GM23248 (cell line): ENCODE results near the gene PPCDC. TPM values are rescaled to one million over a fixed set of nuclear protein-coding genes. Genes with fewer than 3 reads are reported as not detected.

Source experiments
- DNase-seq: peaks from one replicate; pipeline ENCODE4 v3.0.0-alpha.2; 2015
- H2AFZ ChIP-seq: fragments of 200-600 bp; sonication (generic); 2 replicates; pipeline ENCODE4 v1.6.1; 2016; ENCODE audit warnings: antibody characterized with exemption
- H3F3A ChIP-seq: fragments of 200-600 bp; sonication (generic); 2 replicates; pipeline ENCODE4 v1.6.1; 2016; ENCODE audit warnings: mild to moderate bottlenecking, antibody characterized with exemption, mixed run types; ENCODE audit not compliant: insufficient read depth
- H3K27ac ChIP-seq: fragments of 200-600 bp; sonication (generic); 2 replicates; pipeline ENCODE4 v1.5.1; 2016; ENCODE audit warnings: mild to moderate bottlenecking
- H3K27me3 ChIP-seq: fragments of 200-600 bp; sonication (generic); replicated peaks from 2 replicates; pipeline ENCODE4 v1.6.1; 2016; ENCODE audit warnings: mild to moderate bottlenecking; ENCODE audit not compliant: insufficient read depth
- H3K36me3 ChIP-seq: fragments of 200-600 bp; sonication (generic); 2 replicates; pipeline ENCODE4 v1.6.1; 2016; ENCODE audit warnings: low read depth, mild to moderate bottlenecking
- H3K4me1 ChIP-seq: fragments of 200-600 bp; sonication (generic); 2 replicates; pipeline ENCODE4 v1.6.1; 2016; ENCODE audit warnings: mild to moderate bottlenecking; ENCODE audit not compliant: insufficient read depth
- H3K4me2 ChIP-seq: fragments of 200-600 bp; sonication (generic); one replicate; pipeline ENCODE4 v1.6.1; 2016; ENCODE audit warnings: mild to moderate bottlenecking; ENCODE audit not compliant: unreplicated experiment
- H3K4me3 ChIP-seq: fragments of 200-600 bp; sonication (generic); 2 replicates; pipeline ENCODE4 v1.5.1; 2016; ENCODE audit warnings: mild to moderate bottlenecking
- H3K79me2 ChIP-seq: fragments of 200-600 bp; sonication (generic); 2 replicates; pipeline ENCODE4 v1.6.1; 2016; ENCODE audit warnings: mild to moderate bottlenecking; ENCODE audit not compliant: insufficient read depth
- H3K9ac ChIP-seq: fragments of 200-600 bp; sonication (generic); 2 replicates; pipeline ENCODE4 v1.6.1; 2016; ENCODE audit warnings: mild to moderate bottlenecking
- H3K9me2 ChIP-seq: fragments of 200-600 bp; sonication (generic); 2 replicates; pipeline ENCODE4 v1.6.1; 2016; ENCODE audit warnings: mixed run types, mild to moderate bottlenecking, moderate library complexity; ENCODE audit not compliant: insufficient read depth
- H3K9me3 ChIP-seq: fragments of 200-600 bp; sonication (generic); one replicate; pipeline ENCODE4 v1.6.1; 2017; ENCODE audit warnings: low read depth
- H4K20me1 ChIP-seq: fragments of 200-600 bp; sonication (generic); 2 replicates; pipeline ENCODE4 v1.6.0; 2016; ENCODE audit not compliant: insufficient read depth
- EZH2 ChIP-seq: fragments of 200-600 bp; sonication (generic); IDR thresholded peaks from 2 replicates; pipeline ENCODE4 v1.6.1; 2018; ENCODE audit warnings: antibody characterized with exemption, mild to moderate bottlenecking; ENCODE audit not compliant: insufficient read depth, poor library complexity, severe bottlenecking
- EZH2phosphoT487 ChIP-seq: fragments of 200-600 bp; sonication (generic); IDR thresholded peaks from 2 replicates; pipeline ENCODE4 v1.6.1; 2018; ENCODE audit warnings: antibody characterized with exemption, moderate library complexity, mild to moderate bottlenecking, low read depth; ENCODE audit not compliant: insufficient read depth
- WGBS, 2 experiments: methylation state at CpG; one replicate each; pipeline ENCODE4 v1.1.6; 2015 to 2017; ENCODE audit warnings: low lambda C conversion rate in 2 of 2, low coverage in 1 of 2; ENCODE audit errors: missing lambda C conversion rate in 2 of 2; 5-methylcytosine and 5-hydroxymethylcytosine counted together
- in situ Hi-C: fragments of 300-500 bp; cut with MboI; formaldehyde crosslinking; loops from 2 replicates; pipeline ENCODE4 v1.15.0; 2020
- polyA plus RNA-seq: library from polyadenylated mRNA; unstranded; fragments of >200 nt; fragmentation: Nextera tagmentation; extraction: Ambion mirVana; gene quantifications from 2 replicates; pipeline ENCODE4 v1.2.1, GENCODE V29; 2016
- total RNA-seq: library from RNA; depleted of rRNA; stranded (reverse); fragments of >200 nt; shearing (Covaris generic); gene quantifications from 2 replicates; pipeline ENCODE4 v1.2.3, GENCODE V29; 2014

Gene PPCDC
- total and polyA plus RNA-seq, 2 experiments from 2014 or later: 9.0 to 20.0 TPM

DNA sequence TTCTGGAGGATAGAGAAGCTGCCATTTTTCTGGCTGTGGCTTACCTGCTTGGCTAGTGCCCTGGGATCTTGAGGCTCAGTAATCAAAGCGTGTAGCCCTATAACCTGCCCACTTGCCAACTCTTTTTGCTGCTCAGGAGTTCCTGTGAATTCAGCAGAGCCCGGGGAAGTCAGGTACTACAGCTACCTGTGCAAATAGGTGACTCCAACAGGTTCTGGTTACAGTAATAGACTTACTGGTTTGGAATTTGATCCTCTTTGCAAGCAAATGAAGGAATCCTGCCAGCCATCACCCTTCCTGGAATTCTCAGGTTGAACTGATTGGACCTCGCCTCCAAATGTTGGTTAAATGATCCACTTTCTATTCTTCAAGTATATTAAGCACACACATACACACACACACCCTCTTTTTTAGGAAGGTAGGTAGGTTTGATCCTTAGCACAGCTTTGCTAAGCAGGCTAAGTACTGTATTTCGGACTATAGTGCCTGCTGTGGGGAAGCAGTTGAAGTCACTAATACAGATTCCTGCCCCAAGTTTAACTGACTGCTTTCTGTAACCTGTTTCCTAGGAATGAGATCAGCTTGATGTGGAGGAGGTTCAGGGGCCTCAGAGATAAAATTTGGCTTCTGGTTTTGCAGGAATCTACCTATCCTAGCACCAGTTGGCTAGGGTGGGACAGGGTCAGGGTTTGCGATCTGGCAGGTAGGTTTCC lies 2.3 kb downstream of the PPCDC start:
- Histone ChIP-seq H3K9me2 (no peaks in the 10 kb centered on the region), H3K4me3 (no peak overlapping the region), H3K27me3 (no peaks in the 10 kb centered on the region), H3K27ac (no peak overlapping the region), H3K79me2 (peaks cover 24% of the 10 kb centered on the region), H3K9me3 (no peaks in the 10 kb centered on the region), H3F3A (no peaks in the 10 kb centered on the region), H3K4me2 (no peak overlapping the region), H4K20me1 (no peaks in the 10 kb centered on the region), H3K9ac (peak overlapping the region; percentile 99), H3K4me1 (peaks cover 9% of the 10 kb centered on the region), H3K36me3 (no peaks in the 10 kb centered on the region), H2AFZ (no peak overlapping the region)
- in situ Hi-C loops: loop anchor here (5.0 kb wide), 1 partner anchor 182 kb away; no protein-coding TSS in a partner anchor
- no peak for DNase-seq
- TF ChIP-seq EZH2phosphoT487 (no peak), EZH2 (no peak)
- WGBS, 2 experiments: 99% methylated on average over 5 of the region's 5 CpGs

DNA sequence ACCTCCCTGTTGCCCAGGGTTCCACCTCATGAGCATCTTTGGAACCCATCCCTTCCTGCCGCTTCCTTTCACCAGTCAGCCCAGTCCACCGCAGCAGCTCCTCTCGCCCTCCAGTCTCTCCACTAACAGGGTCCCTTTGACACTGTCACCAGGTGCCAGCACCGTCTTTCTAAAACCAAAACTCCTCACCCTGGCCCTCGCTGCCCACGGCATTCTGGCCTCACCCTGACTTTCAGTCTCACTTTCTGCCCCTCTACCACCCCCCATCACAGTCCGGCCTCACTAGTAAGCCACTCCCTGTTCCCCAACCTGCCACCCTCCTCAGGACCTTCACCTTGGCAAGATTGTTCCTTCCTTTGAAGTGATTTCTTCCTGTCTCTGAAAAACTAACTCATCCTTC lies 4.2 kb downstream of the PPCDC start:
- Histone ChIP-seq H3K9me3 (no peaks in the 10 kb centered on the region), H3K36me3 (no peaks in the 10 kb centered on the region), H3K79me2 (peaks cover 24% of the 10 kb centered on the region), H4K20me1 (no peaks in the 10 kb centered on the region), H3F3A (no peaks in the 10 kb centered on the region), H3K4me2 (no peak overlapping the region), H3K27ac (no peak overlapping the region), H3K27me3 (no peaks in the 10 kb centered on the region), H3K9ac (no peak overlapping the region), H3K4me1 (peaks cover 9% of the 10 kb centered on the region), H3K9me2 (no peaks in the 10 kb centered on the region), H2AFZ (no peak overlapping the region), H3K4me3 (no peak overlapping the region)
- TF ChIP-seq EZH2phosphoT487 (no peak), EZH2 (no peak)
- in situ Hi-C loops: loop anchor here (5.0 kb wide), 1 partner anchor 180 kb away; no protein-coding TSS in a partner anchor
- no peak for DNase-seq
- WGBS, 2 experiments: 85 to 90% methylated on average over 7 of the region's 7 CpGs

DNA sequence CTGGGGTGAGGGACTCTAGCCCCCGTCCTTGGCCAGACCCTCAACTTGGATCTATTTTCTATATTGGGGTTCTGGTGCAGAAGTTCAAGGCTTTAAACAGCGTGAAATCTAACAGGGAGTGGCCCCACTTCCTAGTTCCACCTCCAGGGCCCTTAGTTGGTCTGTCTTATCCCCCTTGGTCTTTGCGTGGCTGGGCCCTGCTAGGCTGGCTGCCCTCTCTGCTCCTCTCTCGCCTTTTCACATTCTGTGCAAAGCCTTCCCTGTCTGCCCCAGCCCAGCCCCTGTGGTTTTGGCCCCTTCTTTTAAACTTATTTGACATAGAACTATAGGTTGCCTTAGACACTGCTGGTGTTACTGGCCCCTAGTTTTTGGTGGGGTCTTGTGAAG lies 5.6 kb downstream of the PPCDC start:
- H4K20me1 ChIP-seq: no peaks in the 10 kb centered on the region
- DNase-seq: no peak
- H3K9ac ChIP-seq: peak overlapping the region; percentile 74; the same call in 1 of the 2 replicates
- no peaks in the 10 kb centered on the region for H3K9me3 ChIP-seq
- H3K27ac ChIP-seq: no peak overlapping the region
- peaks cover 19% of the 10 kb centered on the region for H3K79me2 ChIP-seq
- no peak overlapping the region for H3K4me2 ChIP-seq
- H3K9me2 ChIP-seq: no peaks in the 10 kb centered on the region
- peaks cover 9% of the 10 kb centered on the region for H3K4me1 ChIP-seq
- no peak overlapping the region for H3K4me3 ChIP-seq
- TF ChIP-seq EZH2phosphoT487 (no peak), EZH2 (no peak)
- no peaks in the 10 kb centered on the region for H3K36me3 ChIP-seq
- WGBS, 2 experiments: 54 to 69% methylated on average over 4 of the region's 4 CpGs
- H3F3A ChIP-seq: no peaks in the 10 kb centered on the region
- in situ Hi-C loops: loop anchor here (5.0 kb wide), 1 partner anchor 178 kb away; no protein-coding TSS in a partner anchor
- no peaks in the 10 kb centered on the region for H3K27me3 ChIP-seq
- no peak overlapping the region for H2AFZ ChIP-seq

DNA sequence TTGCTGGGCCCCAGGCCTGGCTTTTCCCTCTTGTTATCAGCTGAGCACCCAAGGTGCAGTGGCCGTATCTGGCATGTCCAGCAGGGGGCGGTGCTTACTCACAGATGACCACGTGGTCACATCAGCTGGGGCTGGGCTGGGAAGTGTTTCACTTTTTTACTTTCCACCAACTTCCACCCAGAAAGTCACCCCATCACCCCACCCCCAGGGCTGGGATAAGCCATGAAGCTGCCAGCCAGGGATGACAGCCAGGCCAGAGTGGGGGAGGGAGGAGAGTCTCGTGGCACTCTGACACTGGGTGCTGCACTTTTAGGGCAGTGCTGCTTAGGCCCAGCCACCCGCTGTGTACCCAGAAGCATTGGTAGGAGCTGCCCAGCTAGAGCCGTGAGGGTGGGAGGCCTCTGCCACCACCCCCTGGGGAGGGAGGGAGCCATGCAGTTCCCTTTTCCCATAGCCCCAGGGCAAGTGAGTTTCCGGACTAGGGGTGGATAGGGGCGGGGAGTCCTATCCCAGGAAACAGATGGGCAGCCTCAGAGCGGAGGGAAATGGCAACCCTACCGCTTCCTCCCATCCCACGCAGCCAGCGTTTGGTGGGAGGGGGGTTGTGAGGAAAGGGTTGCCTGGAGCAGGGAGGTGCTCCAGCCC lies 6.1 kb downstream of the PPCDC start:
- H3K36me3 ChIP-seq: no peaks in the 10 kb centered on the region
- WGBS, 2 experiments: 6 to 11% methylated on average over 11 to 12 of the region's 12 CpGs
- peak overlapping the region; percentile 74 for H3K9ac ChIP-seq
- no peaks in the 10 kb centered on the region for H4K20me1 ChIP-seq
- H3K27me3 ChIP-seq: no peaks in the 10 kb centered on the region
- H3F3A ChIP-seq: no peaks in the 10 kb centered on the region
- H2AFZ ChIP-seq: peak overlapping the region; percentile 81
- peak overlapping the region; percentile 55 for H3K4me3 ChIP-seq
- H3K4me1 ChIP-seq: peaks cover 9% of the 10 kb centered on the region
- DNase-seq: peak; percentile 95
- in situ Hi-C loops: loop anchor here (5.0 kb wide), 1 partner anchor 178 kb away; no protein-coding TSS in a partner anchor
- H3K4me2 ChIP-seq: peak overlapping the region; percentile 76
- peaks cover 13% of the 10 kb centered on the region for H3K79me2 ChIP-seq
- no peaks in the 10 kb centered on the region for H3K9me3 ChIP-seq
- no peaks in the 10 kb centered on the region for H3K9me2 ChIP-seq
- no peak for TF ChIP-seq EZH2
- no peak for TF ChIP-seq EZH2phosphoT487
- peak overlapping the region; percentile 66 for H3K27ac ChIP-seq
